NCI-H2081 treated with DMSO at 0.1 percent for 48 hours (cell line): ENCODE measurements around the gene CD27.
A peak's percentile ranks its signal among the peaks of the same experiment; 100 is the strongest.
"Not testable (repeated sequence)": the region's sequence is repeated elsewhere in the genome, so short reads cannot be mapped to it uniquely, and the experiment has no call there.

Experiments used
- DNase-seq: peaks from one replicate; lab custom pipeline; 2025; lab: John Stamatoyannopoulos, UW

Gene CD27

GRCh38 chr12:6444704-6445688 is at the start of gene CD27:
CD27 (plus strand) TSS chr12:6444955; CDS start chr12:6445096, 141 bp downstream.
- no peak for DNase-seq

- no peak for DNase-seq
Measured at GRCh38 chr12:6396031-6396430, 48.7 kb upstream of the CD27 start.

- no peak for DNase-seq
Measured at GRCh38 chr12:6399884-6400644, 44.7 kb upstream of the CD27 start.

GRCh38 chr12:6404390-6404789 is 40.4 kb upstream of the CD27 start:
- no peak for DNase-seq

GRCh38 chr12:6405963-6406362 is 38.8 kb upstream of the CD27 start:
- no peak for DNase-seq

- no peak for DNase-seq
Measured at GRCh38 chr12:6407236-6407954, 37.4 kb upstream of the CD27 start.

- DNase-seq = no peak
Measured at GRCh38 chr12:6416596-6416995, 28.2 kb upstream of the CD27 start.

- no peak for DNase-seq
Measured at GRCh38 chr12:6418796-6419195, 26.0 kb upstream of the CD27 start.

GRCh38 chr12:6420364-6420763 is 24.4 kb upstream of the CD27 start:
- no peak for DNase-seq

- peak; percentile 75 for DNase-seq
Measured at GRCh38 chr12:6423267-6424007, 21.3 kb upstream of the CD27 start.

- no peak for DNase-seq
Measured at GRCh38 chr12:6424008-6424347, 20.8 kb upstream of the CD27 start.

GRCh38 chr12:6424866-6425265 is 19.9 kb upstream of the CD27 start:
- no peak for DNase-seq

GRCh38 chr12:6425590-6426531 is 18.9 kb upstream of the CD27 start:
- DNase-seq = no peak

GRCh38 chr12:6426882-6427671 is 17.7 kb upstream of the CD27 start:
- no peak for DNase-seq

GRCh38 chr12:6427796-6428195 is 17.0 kb upstream of the CD27 start:
- DNase-seq = not testable (repeated sequence)

- no peak for DNase-seq
Measured at GRCh38 chr12:6428326-6428725, 16.4 kb upstream of the CD27 start.

GRCh38 chr12:6430124-6430989 is 14.4 kb upstream of the CD27 start:
- DNase-seq = no peak

- no peak for DNase-seq
Measured at GRCh38 chr12:6432991-6433390, 11.8 kb upstream of the CD27 start.
